ENCODE data around the gene APBB3. TPM values are rescaled to one million over a fixed set of nuclear protein-coding genes. Genes with fewer than 3 reads are reported as not detected.

The APBB3 gene
- total and polyA plus RNA-seq, 9 of the 15 experiments (the other 6 are each of a cell fraction or from before 2014, with no cell fraction given) = 0.17 to 24.3 (median 9.5) TPM

GRCh38 chr5:140547508-140548299 is 16.7 kb downstream of the APBB3 start, which contains the start of gene EIF4EBP3 (continued):
- no peak for TF ChIP-seq BRF2 (IDR thresholded peaks at IDR 0.05; ENCODE audit: borderline replicate concordance, insufficient read depth, insufficient read length)
- no peak for TF ChIP-seq TAF7 (tag; IDR thresholded peaks at IDR 0.05)
- peak; percentile 97 for TF ChIP-seq L3MBTL2 (IDR thresholded peaks at IDR 0.05)
- no peak for TF ChIP-seq POLR2AphosphoS5 (IDR thresholded peaks at IDR 0.05; ENCODE audit: control insufficient read depth, insufficient read depth, low read depth, low read length)
- peak; percentile 84 for TF ChIP-seq EP400 (IDR thresholded peaks at IDR 0.05)
- TF ChIP-seq ETV6 (IDR thresholded peaks at IDR 0.05; ENCODE audit: borderline replicate concordance in 1 of 2, low read depth in 2 of 2, low read length in 1 of 2) = no peak
- TF ChIP-seq ETV6 (CRISPR knock-in tag; IDR thresholded peaks at IDR 0.05; ENCODE audit: borderline replicate concordance) = 0 out of 2 replicates have a peak, but pooled peaks have one; percentile 62
- no peak for TF ChIP-seq NR1H2 (CRISPR knock-in tag; IDR thresholded peaks at IDR 0.05)
- peak; percentile 43; the same call in 1 of the 2 replicates for TF ChIP-seq GABPA (tag; conservative IDR thresholded peaks at IDR 0.05; ENCODE audit: low read depth)
- no peak for TF ChIP-seq ZNF507 (tag; conservative IDR thresholded peaks at IDR 0.05)
- no peak for TF ChIP-seq MAFK (IDR thresholded peaks at IDR 0.05; ENCODE audit: low read length)
- peak; percentile 74; the same call in 1 of the 2 replicates for TF ChIP-seq KDM2B (CRISPR knock-in tag; IDR thresholded peaks at IDR 0.05)
- TF ChIP-seq ZNF695 (CRISPR knock-in tag; IDR thresholded peaks at IDR 0.05) = no peak
- TF ChIP-seq HES1 (IDR thresholded peaks at IDR 0.05; ENCODE audit: low read depth) = no peak
- peak in 1 of 2 experiments; percentile 53; a peak in 1 of 3 replicates for TF ChIP-seq CBX3 (IDR thresholded peaks at IDR 0.05; ENCODE audit: borderline replicate concordance in 1 of 2, low read length in 2 of 2)
- no peak for TF ChIP-seq MXD1 (CRISPR knock-in tag; IDR thresholded peaks at IDR 0.05; ENCODE audit: borderline replicate concordance, poor library complexity, severe bottlenecking)
- TF ChIP-seq ZNF3 (CRISPR knock-in tag; IDR thresholded peaks at IDR 0.05) = no peak
- TF ChIP-seq BRD9 (IDR thresholded peaks at IDR 0.05; ENCODE audit: low read depth, partially characterized antibody) = no peak
- TF ChIP-seq, protein P1, sequence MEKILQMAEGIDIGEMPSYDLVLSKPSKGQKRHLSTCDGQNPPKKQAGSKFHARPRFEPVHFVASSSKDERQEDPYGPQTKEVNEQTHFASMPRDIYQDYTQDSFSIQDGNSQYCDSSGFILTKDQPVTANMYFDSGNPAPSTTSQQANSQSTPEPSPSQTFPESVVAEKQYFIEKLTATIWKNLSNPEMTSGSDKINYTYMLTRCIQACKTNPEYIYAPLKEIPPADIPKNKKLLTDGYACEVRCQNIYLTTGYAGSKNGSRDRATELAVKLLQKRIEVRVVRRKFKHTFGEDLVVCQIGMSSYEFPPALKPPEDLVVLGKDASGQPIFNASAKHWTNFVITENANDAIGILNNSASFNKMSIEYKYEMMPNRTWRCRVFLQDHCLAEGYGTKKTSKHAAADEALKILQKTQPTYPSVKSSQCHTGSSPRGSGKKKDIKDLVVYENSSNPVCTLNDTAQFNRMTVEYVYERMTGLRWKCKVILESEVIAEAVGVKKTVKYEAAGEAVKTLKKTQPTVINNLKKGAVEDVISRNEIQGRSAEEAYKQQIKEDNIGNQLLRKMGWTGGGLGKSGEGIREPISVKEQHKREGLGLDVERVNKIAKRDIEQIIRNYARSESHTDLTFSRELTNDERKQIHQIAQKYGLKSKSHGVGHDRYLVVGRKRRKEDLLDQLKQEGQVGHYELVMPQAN (IDR thresholded peaks at IDR 0.05; ENCODE audit: borderline replicate concordance) = peak; percentile 69; the same call in 1 of the 2 replicates
- TF ChIP-seq U2AF1 (optimal IDR thresholded peaks at IDR 0.05; ENCODE audit: low read depth, low read length) = no peak
- 0 out of 2 replicates have a peak, but pooled peaks have one; percentile 28 for TF ChIP-seq PTBP1 (IDR thresholded peaks at IDR 0.05; ENCODE audit: low read depth, low read length)
- TF ChIP-seq NFXL1 (CRISPR knock-in tag; IDR thresholded peaks at IDR 0.05) = 0 out of 2 replicates have a peak, but pooled peaks have one; percentile 31
- TF ChIP-seq KDM1A (IDR thresholded peaks at IDR 0.05) = no peak

Measured in K562 (cell line).